ENCODE results near the gene LDHA.

GRCh38 chr11:18457450-18457849 is 63.1 kb downstream of the LDHA start:
- TF ChIP-seq MXI1 (conservative IDR thresholded peaks at IDR 0.05; ENCODE audit: poor library complexity, severe bottlenecking) = no peak
- TF ChIP-seq POLR2AphosphoS5 (IDR thresholded peaks at IDR 0.05) = no peak
- no peak for TF ChIP-seq RAD21 (conservative IDR thresholded peaks at IDR 0.05)

Data from neural cell (in vitro differentiated cells).